SK-N-SH treated with all-trans-retinoic acid at 6 μM for 48 hours (cell line): ENCODE measurements around the gene HEATR5B.

ENCODE experiments used
- ATAC-seq: fragments of 200-7000 bp; cut with Tn5 transposase; 3 replicates; pipeline ENCODE4 v1.9.1; 2020; ENCODE audit warnings: mild to moderate bottlenecking, moderate library complexity
- ARNTL ChIP-seq: fragments of 450-650 bp; formaldehyde crosslinking; IDR thresholded peaks from 2 replicates; pipeline ENCODE4 v1.5.0; 2020; ENCODE audit warnings: low read depth, mild to moderate bottlenecking, moderate library complexity, borderline replicate concordance
- BACH2 ChIP-seq: fragments of 250-450 bp; sonication (Bioruptor Pico); IDR thresholded peaks from 2 replicates; pipeline ENCODE4 v1.9.0; 2021; ENCODE audit warnings: mild to moderate bottlenecking, borderline replicate concordance
- CSDC2 ChIP-seq: fragments of 250-450 bp; sonication (Bioruptor Pico); IDR thresholded peaks from 2 replicates; pipeline ENCODE4 v1.5.0; 2020; ENCODE audit warnings: mild to moderate bottlenecking, moderate library complexity
- ESRRG ChIP-seq: fragments of 250-450 bp; sonication (Bioruptor Pico); IDR thresholded peaks from 2 replicates; pipeline ENCODE4 v1.6.1; 2021; ENCODE audit warnings: mild to moderate bottlenecking
- GLIS3 ChIP-seq: fragments of 250-450 bp; sonication (Bioruptor Pico); IDR thresholded peaks from 2 replicates; pipeline ENCODE4 v1.5.0; 2020; ENCODE audit warnings: mild to moderate bottlenecking, moderate library complexity
- ISL1 ChIP-seq: fragments of 250-450 bp; sonication (Bioruptor Pico); IDR thresholded peaks from 2 replicates; pipeline ENCODE4 v2.1.2; 2022; ENCODE audit warnings: mild to moderate bottlenecking, moderate library complexity
- OSR1 ChIP-seq: fragments of 250-450 bp; sonication (Bioruptor Pico); IDR thresholded peaks from 2 replicates; pipeline ENCODE4 v1.8.0; 2022; ENCODE audit warnings: moderate library complexity, mild to moderate bottlenecking, inconsistent platforms
- PPARA ChIP-seq: fragments of 250-450 bp; sonication (Bioruptor Pico); IDR thresholded peaks from 2 replicates; pipeline ENCODE4 v1.5.0; 2020; ENCODE audit warnings: mild to moderate bottlenecking, borderline replicate concordance
- TCF4 ChIP-seq: fragments of 250-450 bp; sonication (Bioruptor Pico); IDR thresholded peaks from 2 replicates; pipeline ENCODE4 v1.8.0; 2021; ENCODE audit warnings: mild to moderate bottlenecking, moderate library complexity, borderline replicate concordance
- TOX ChIP-seq: fragments of 250-450 bp; sonication (Bioruptor Pico); IDR thresholded peaks from 2 replicates; pipeline ENCODE4 v1.8.0; 2021; ENCODE audit warnings: mild to moderate bottlenecking, moderate library complexity, borderline replicate concordance
- ZC3H10 ChIP-seq: fragments of 250-450 bp; sonication (Bioruptor Pico); IDR thresholded peaks from 2 replicates; pipeline ENCODE4 v1.5.1; 2021; ENCODE audit warnings: mild to moderate bottlenecking, moderate library complexity
- ZFP3 ChIP-seq: fragments of 250-450 bp; sonication (Bioruptor Pico); IDR thresholded peaks from 2 replicates; pipeline ENCODE4 v1.5.0; 2020; ENCODE audit warnings: mild to moderate bottlenecking, moderate library complexity
- ZFP30 ChIP-seq: fragments of 450-650 bp; formaldehyde crosslinking; IDR thresholded peaks from 2 replicates; pipeline ENCODE4 v1.5.0; 2022; ENCODE audit warnings: mild to moderate bottlenecking, moderate library complexity
- ZNF565 ChIP-seq: fragments of 450-650 bp; formaldehyde crosslinking; conservative IDR thresholded peaks from 2 replicates; pipeline ENCODE4 v1.5.0; 2020; ENCODE audit warnings: low read depth, mild to moderate bottlenecking, moderate library complexity
- ZNF70 ChIP-seq: fragments of 450-650 bp; formaldehyde crosslinking; IDR thresholded peaks from 2 replicates; pipeline ENCODE4 v1.5.0; 2020; ENCODE audit warnings: mild to moderate bottlenecking, moderate library complexity
- ZNF8 ChIP-seq: fragments of 450-650 bp; formaldehyde crosslinking; IDR thresholded peaks from 2 replicates; pipeline ENCODE4 v1.5.0; 2020; ENCODE audit warnings: mild to moderate bottlenecking, moderate library complexity
- TF ChIP-seq, protein P1 (sequence below): fragments of 250-450 bp; sonication (Bioruptor Pico); IDR thresholded peaks from 2 replicates; pipeline ENCODE4 v1.8.0; 2020; ENCODE audit warnings: mild to moderate bottlenecking, moderate library complexity, borderline replicate concordance
- TF ChIP-seq, protein P2 (sequence below): fragments of 250-450 bp; sonication (Bioruptor Pico); IDR thresholded peaks from 2 replicates; pipeline ENCODE4 v1.5.1; 2020; ENCODE audit warnings: low read depth, mild to moderate bottlenecking, moderate library complexity
- TF ChIP-seq, protein P3 (sequence below): fragments of 250-450 bp; sonication (Bioruptor Pico); IDR thresholded peaks from 2 replicates; pipeline ENCODE4 v1.5.1; 2021; ENCODE audit warnings: mild to moderate bottlenecking, moderate library complexity
- TF ChIP-seq, protein P4 (sequence below): fragments of 250-450 bp; sonication (Bioruptor Pico); IDR thresholded peaks from 2 replicates; pipeline ENCODE4 v1.5.0; 2020; ENCODE audit warnings: mild to moderate bottlenecking, moderate library complexity
- TF ChIP-seq, protein P5 (sequence below): fragments of 250-450 bp; sonication (Bioruptor Pico); IDR thresholded peaks from 2 replicates; pipeline ENCODE4 v1.8.0; 2021; ENCODE audit warnings: low read depth, mild to moderate bottlenecking, moderate library complexity, borderline replicate concordance

HEATR5B gene

DNA sequence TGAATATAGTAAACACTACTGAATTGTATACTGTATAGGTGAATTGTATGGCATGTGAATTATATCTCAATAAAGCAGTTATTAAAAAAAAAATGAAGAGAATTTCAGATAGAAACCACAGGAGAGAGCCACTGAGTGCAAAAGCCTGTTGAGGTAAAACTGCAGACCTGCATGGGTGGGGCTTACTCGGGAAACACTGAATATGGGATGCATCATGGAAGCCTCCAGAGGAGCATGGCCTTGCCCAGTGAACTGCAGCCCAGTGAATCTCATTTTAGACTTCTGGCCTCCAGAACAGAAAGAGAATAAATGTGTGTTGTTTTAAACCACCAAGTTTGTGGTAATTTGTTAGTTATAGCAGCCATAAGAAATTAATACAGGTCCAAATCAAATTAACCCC, 15.9 kb upstream of the HEATR5B start:
- TF ChIP-seq ZNF8 (CRISPR knock-in tag), result no peak
- TF ChIP-seq ZNF70 (CRISPR knock-in tag), result no peak
- TF ChIP-seq CSDC2 (CRISPR knock-in tag), result no peak
- TF ChIP-seq, protein P1, sequence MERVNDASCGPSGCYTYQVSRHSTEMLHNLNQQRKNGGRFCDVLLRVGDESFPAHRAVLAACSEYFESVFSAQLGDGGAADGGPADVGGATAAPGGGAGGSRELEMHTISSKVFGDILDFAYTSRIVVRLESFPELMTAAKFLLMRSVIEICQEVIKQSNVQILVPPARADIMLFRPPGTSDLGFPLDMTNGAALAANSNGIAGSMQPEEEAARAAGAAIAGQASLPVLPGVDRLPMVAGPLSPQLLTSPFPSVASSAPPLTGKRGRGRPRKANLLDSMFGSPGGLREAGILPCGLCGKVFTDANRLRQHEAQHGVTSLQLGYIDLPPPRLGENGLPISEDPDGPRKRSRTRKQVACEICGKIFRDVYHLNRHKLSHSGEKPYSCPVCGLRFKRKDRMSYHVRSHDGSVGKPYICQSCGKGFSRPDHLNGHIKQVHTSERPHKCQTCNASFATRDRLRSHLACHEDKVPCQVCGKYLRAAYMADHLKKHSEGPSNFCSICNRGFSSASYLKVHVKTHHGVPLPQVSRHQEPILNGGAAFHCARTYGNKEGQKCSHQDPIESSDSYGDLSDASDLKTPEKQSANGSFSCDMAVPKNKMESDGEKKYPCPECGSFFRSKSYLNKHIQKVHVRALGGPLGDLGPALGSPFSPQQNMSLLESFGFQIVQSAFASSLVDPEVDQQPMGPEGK, result no peak
- no peak for TF ChIP-seq ARNTL (CRISPR knock-in tag)
- TF ChIP-seq PPARA (CRISPR knock-in tag), result no peak
- TF ChIP-seq ZFP3 (CRISPR knock-in tag), result no peak
- no peak for TF ChIP-seq ZFP30 (CRISPR knock-in tag)
- no peak for TF ChIP-seq ESRRG
- TF ChIP-seq TCF4 (CRISPR knock-in tag), result no peak
- TF ChIP-seq, protein P2, sequence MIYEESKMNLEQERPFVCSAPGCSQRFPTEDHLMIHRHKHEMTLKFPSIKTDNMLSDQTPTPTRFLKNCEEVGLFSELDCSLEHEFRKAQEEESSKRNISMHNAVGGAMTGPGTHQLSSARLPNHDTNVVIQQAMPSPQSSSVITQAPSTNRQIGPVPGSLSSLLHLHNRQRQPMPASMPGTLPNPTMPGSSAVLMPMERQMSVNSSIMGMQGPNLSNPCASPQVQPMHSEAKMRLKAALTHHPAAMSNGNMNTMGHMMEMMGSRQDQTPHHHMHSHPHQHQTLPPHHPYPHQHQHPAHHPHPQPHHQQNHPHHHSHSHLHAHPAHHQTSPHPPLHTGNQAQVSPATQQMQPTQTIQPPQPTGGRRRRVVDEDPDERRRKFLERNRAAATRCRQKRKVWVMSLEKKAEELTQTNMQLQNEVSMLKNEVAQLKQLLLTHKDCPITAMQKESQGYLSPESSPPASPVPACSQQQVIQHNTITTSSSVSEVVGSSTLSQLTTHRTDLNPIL (CRISPR knock-in tag), result no peak
- TF ChIP-seq GLIS3 (CRISPR knock-in tag), result no peak
- TF ChIP-seq, protein P3, sequence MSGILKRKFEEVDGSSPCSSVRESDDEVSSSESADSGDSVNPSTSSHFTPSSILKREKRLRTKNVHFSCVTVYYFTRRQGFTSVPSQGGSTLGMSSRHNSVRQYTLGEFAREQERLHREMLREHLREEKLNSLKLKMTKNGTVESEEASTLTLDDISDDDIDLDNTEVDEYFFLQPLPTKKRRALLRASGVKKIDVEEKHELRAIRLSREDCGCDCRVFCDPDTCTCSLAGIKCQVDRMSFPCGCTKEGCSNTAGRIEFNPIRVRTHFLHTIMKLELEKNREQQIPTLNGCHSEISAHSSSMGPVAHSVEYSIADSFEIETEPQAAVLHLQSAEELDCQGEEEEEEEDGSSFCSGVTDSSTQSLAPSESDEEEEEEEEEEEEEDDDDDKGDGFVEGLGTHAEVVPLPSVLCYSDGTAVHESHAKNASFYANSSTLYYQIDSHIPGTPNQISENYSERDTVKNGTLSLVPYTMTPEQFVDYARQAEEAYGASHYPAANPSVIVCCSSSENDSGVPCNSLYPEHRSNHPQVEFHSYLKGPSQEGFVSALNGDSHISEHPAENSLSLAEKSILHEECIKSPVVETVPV (CRISPR knock-in tag), result no peak
- TF ChIP-seq, protein P4, sequence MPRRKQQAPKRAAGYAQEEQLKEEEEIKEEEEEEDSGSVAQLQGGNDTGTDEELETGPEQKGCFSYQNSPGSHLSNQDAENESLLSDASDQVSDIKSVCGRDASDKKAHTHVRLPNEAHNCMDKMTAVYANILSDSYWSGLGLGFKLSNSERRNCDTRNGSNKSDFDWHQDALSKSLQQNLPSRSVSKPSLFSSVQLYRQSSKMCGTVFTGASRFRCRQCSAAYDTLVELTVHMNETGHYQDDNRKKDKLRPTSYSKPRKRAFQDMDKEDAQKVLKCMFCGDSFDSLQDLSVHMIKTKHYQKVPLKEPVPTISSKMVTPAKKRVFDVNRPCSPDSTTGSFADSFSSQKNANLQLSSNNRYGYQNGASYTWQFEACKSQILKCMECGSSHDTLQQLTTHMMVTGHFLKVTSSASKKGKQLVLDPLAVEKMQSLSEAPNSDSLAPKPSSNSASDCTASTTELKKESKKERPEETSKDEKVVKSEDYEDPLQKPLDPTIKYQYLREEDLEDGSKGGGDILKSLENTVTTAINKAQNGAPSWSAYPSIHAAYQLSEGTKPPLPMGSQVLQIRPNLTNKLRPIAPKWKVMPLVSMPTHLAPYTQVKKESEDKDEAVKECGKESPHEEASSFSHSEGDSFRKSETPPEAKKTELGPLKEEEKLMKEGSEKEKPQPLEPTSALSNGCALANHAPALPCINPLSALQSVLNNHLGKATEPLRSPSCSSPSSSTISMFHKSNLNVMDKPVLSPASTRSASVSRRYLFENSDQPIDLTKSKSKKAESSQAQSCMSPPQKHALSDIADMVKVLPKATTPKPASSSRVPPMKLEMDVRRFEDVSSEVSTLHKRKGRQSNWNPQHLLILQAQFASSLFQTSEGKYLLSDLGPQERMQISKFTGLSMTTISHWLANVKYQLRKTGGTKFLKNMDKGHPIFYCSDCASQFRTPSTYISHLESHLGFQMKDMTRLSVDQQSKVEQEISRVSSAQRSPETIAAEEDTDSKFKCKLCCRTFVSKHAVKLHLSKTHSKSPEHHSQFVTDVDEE, result no peak
- TF ChIP-seq OSR1 (CRISPR knock-in tag), result no peak
- TF ChIP-seq ZC3H10 (CRISPR knock-in tag), result no peak
- no peak for TF ChIP-seq BACH2 (CRISPR knock-in tag)
- TF ChIP-seq TOX (CRISPR knock-in tag), result no peak
- TF ChIP-seq ISL1 (CRISPR knock-in tag), result no peak
- TF ChIP-seq ZNF565 (CRISPR knock-in tag), result no peak
- TF ChIP-seq, all 23 proteins: peak for 0
- ATAC-seq, result no peak

DNA sequence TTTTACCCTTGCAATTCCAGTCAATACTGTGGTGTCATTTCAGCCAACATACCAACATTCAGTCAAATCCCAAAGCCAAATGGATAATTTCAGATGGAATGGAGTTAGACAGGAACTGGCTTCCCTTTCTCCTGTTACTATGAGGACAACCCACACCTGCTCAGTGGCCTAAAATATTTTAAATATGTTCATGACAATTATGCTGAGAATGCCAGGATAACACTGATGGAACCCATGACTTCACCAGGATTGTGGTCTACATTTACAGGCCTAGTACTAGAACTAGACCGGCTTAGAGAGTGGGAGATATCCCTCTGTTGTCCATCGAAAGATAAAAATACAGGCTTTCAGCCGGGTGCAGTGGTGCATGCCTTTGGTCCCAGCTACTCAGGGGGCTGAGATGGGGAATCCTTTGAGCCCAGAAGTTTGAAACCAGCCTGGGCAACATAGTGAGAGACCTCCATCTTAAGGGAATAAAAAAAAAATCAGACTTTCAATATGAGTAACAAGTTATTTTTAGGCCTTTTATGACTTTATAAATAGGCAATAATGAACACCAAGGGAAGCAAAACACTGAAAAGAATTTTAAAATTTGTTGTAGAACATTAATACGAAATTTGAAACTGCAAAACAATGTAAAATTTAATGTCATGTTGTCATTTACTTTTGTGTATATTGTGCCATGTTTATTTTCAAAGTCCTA, 14.4 kb upstream of the HEATR5B start:
- TF ChIP-seq BACH2 (CRISPR knock-in tag) (no peak), ISL1 (CRISPR knock-in tag) (no peak), ZNF8 (CRISPR knock-in tag) (no peak), ZFP30 (CRISPR knock-in tag) (no peak), TOX (CRISPR knock-in tag) (no peak), TCF4 (CRISPR knock-in tag) (no peak), PPARA (CRISPR knock-in tag) (no peak), CSDC2 (CRISPR knock-in tag) (no peak), OSR1 (CRISPR knock-in tag) (no peak)
- TF ChIP-seq, protein P5, sequence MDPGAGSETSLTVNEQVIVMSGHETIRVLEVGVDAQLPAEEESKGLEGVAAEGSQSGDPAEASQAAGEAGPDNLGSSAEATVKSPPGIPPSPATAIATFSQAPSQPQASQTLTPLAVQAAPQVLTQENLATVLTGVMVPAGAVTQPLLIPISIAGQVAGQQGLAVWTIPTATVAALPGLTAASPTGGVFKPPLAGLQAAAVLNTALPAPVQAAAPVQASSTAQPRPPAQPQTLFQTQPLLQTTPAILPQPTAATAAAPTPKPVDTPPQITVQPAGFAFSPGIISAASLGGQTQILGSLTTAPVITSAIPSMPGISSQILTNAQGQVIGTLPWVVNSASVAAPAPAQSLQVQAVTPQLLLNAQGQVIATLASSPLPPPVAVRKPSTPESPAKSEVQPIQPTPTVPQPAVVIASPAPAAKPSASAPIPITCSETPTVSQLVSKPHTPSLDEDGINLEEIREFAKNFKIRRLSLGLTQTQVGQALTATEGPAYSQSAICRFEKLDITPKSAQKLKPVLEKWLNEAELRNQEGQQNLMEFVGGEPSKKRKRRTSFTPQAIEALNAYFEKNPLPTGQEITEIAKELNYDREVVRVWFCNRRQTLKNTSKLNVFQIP, result no peak
- TF ChIP-seq, protein P2 (CRISPR knock-in tag), result no peak
- TF ChIP-seq, protein P1, result no peak
- TF ChIP-seq, protein P3 (CRISPR knock-in tag), result no peak
- TF ChIP-seq, all 23 proteins: peak for 0
- ATAC-seq, result no peak; the same call in 2 of the 3 replicates
